Natural killer cell (primary cell): ENCODE measurements around the gene MYH16. TPM values are rescaled to one million over a fixed set of nuclear protein-coding genes. Genes with fewer than 3 reads are reported as not detected.
"Not testable (repeated sequence)": the region's sequence is repeated elsewhere in the genome, so short reads cannot be mapped to it uniquely, and the experiment has no call there.

ENCODE experiments used
- ATAC-seq, 3 donors: fragments of 150-1000 bp in 2 of 3; fragments of 200-7000 bp in 1 of 3; cut with Tn5 transposase; 1 replicate in 1 of 3; 2 replicates in 2 of 3; pipeline ENCODE4 v1.10.0; 2021; ENCODE audit warnings: mild to moderate bottlenecking in 2 of 3, moderate library complexity in 2 of 3
- DNase-seq, 2 donors: peaks; one replicate each; pipeline versions ENCODE4 v3.0.0 to v3.0.0-alpha.2; 2013 to 2021; ENCODE audit warnings: mixed read lengths in 1 of 2
- H3K27ac ChIP-seq: one replicate; pipeline ENCODE4 v1.5.1; 2013; ENCODE audit warnings: mild to moderate bottlenecking, low read length
- H3K27me3 ChIP-seq: one replicate; pipeline ENCODE4 v1.6.1; 2013; ENCODE audit warnings: low read length; ENCODE audit not compliant: control insufficient read depth, insufficient read depth
- H3K36me3 ChIP-seq: one replicate; pipeline ENCODE4 v1.6.1; 2013; ENCODE audit warnings: low read length; ENCODE audit not compliant: control insufficient read depth, insufficient read depth
- H3K4me1 ChIP-seq: one replicate; pipeline ENCODE4 v1.6.1; 2013; ENCODE audit warnings: low read length; ENCODE audit not compliant: control insufficient read depth, insufficient read depth
- H3K4me3 ChIP-seq: one replicate; pipeline ENCODE4 v1.5.1; 2013; ENCODE audit warnings: low read length
- H3K9me3 ChIP-seq: one replicate; pipeline ENCODE4 v1.6.1; 2013; ENCODE audit warnings: low read length; ENCODE audit not compliant: control insufficient read depth, insufficient read depth
- H3K27ac Mint-ChIP-seq, 2 donors: one replicate each; pipeline ENCODE4 v1.8.0; 2022; ENCODE audit warnings: mild to moderate bottlenecking in 2 of 2, mixed read lengths in 2 of 2, moderate library complexity in 1 of 2
- H3K27me3 Mint-ChIP-seq, 2 donors: one replicate each; pipeline ENCODE4 v1.8.0; 2022; ENCODE audit warnings: low read depth in 2 of 2, mixed read lengths in 2 of 2
- H3K36me3 Mint-ChIP-seq: one replicate; pipeline ENCODE4 v1.8.0; 2022; ENCODE audit warnings: mixed read lengths
- H3K4me1 Mint-ChIP-seq, 2 donors: one replicate each; pipeline ENCODE4 v1.8.0; 2022; ENCODE audit warnings: mixed read lengths in 2 of 2
- H3K4me3 Mint-ChIP-seq: one replicate; pipeline ENCODE4 v1.8.0; 2022; ENCODE audit warnings: mild to moderate bottlenecking, moderate library complexity, mixed read lengths
- H3K9me3 Mint-ChIP-seq, 2 donors: one replicate each; pipeline ENCODE4 v1.8.0; 2022; ENCODE audit warnings: mixed read lengths in 2 of 2
- WGBS: methylation state at CpG from one replicate; pipeline ENCODE4 v1.1.7; 2013; ENCODE audit warnings: missing lambda C conversion rate; ENCODE audit not compliant: insufficient coverage; 5-methylcytosine and 5-hydroxymethylcytosine counted together
- intact Hi-C: fragments of 100-400 bp; cut with micrococcal nuclease; formaldehyde crosslinking; loops from one replicate; pipeline ENCODE4 v1.14.2; 2022
- total RNA-seq, 4 donors: library from RNA; stranded (reverse); fragments of 120-200 nt in 1 of 4; gene quantifications; one replicate each; pipeline versions ENCODE4 v1.2.3 to v1.2.4, GENCODE V29; 2013 to 2022
- TF ChIP-seq, protein P1 (sequence below): fragments of 200-600 bp; IDR thresholded peaks from one replicate; pipeline ENCODE4 v1.8.0; 2022; ENCODE audit warnings: antibody characterized with exemption

The MYH16 gene
- not detected for total RNA-seq
- not detected for total RNA-seq (2013)

DNA sequence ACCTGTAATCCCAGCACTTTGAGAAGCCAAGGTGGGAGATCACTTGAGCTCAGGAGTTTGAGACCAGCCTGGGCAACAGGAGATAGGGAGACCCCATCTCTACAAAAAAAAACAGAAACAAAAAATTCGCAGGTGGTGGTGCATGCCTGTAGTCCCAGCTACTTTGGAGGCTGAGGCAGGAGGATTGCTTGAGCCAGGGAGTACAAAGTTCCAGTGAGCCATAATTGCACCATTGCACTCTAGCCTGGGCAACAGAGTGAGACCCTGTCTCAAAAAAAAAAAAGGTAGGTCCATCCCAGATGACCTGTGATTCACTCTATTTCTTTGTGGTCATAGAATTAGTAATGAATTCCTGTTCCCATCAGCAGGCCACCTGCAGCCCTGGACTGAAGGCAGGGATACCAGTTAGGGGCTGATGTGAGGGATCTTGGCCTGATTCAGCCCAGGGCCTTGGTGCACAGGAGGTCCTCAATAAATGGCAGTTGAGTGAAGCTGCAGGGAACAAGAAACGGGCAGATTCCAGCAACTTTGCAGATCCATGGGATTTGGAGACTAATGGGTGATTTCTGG lies at the start of gene MYH16:
Gene MYH16, plus strand, starts transcription at position 364 of the 570 bp plus-strand sequence.
- Mint-ChIP-seq H3K27me3 (no peaks in the 10 kb centered on the region), H3K4me1 (peaks cover 8 to 10% of the 10 kb centered on the region in 2 donors), H3K36me3 (no peaks in the 10 kb centered on the region), H3K9me3 (no peaks in the 10 kb centered on the region), H3K4me3 (no peak within 1 kb of the TSS), H3K27ac (peak within 1 kb of the TSS in 1 of 2 donors; percentile 11)
- Histone ChIP-seq H3K9me3 (no peaks in the 10 kb centered on the region), H3K36me3 (no peaks in the 10 kb centered on the region), H3K27ac (no peak within 1 kb of the TSS), H3K4me3 (no peak within 1 kb of the TSS), H3K4me1 (peaks cover 5% of the 10 kb centered on the region), H3K27me3 (no peaks in the 10 kb centered on the region)
- intact Hi-C loops = no loop called here
- TF ChIP-seq, protein P1, sequence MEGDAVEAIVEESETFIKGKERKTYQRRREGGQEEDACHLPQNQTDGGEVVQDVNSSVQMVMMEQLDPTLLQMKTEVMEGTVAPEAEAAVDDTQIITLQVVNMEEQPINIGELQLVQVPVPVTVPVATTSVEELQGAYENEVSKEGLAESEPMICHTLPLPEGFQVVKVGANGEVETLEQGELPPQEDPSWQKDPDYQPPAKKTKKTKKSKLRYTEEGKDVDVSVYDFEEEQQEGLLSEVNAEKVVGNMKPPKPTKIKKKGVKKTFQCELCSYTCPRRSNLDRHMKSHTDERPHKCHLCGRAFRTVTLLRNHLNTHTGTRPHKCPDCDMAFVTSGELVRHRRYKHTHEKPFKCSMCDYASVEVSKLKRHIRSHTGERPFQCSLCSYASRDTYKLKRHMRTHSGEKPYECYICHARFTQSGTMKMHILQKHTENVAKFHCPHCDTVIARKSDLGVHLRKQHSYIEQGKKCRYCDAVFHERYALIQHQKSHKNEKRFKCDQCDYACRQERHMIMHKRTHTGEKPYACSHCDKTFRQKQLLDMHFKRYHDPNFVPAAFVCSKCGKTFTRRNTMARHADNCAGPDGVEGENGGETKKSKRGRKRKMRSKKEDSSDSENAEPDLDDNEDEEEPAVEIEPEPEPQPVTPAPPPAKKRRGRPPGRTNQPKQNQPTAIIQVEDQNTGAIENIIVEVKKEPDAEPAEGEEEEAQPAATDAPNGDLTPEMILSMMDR = no peak
- ATAC-seq = no peak
- WGBS = 94% methylated on average over 2 of the region's 2 CpGs
- no peak for DNase-seq

DNA sequence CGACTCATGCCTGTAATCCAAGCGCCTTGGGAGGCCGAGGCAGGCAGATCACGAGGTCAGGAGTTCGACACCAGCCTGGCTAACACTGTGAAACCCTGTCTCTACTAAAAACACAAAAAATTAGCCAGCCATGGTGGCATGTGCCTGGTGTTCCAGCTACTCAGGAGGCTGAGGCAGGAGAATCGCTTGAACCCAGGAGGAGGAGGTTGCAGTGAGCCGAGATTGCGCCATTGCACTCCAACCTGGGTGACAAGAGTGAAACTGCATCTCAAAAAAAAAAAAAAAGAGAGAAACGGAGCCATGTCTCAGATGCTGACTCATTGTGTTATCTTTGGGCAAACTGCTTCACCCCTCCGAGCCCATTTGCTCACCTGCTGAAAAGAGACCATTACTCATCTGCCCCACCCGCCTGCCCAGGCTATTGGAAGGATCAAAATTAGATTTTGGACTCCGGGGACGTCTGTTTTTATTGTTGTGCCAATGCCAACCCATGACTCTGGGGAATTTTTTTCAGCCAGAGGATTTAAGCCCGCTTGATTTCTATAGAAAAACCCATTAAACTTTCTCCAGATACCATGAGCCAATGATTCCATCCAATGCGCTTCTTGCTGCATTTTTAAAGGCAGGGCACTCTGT lies 48.3 kb upstream of the MYH16 start:
- H3K36me3 ChIP-seq, H3K27me3 ChIP-seq, DNase-seq, intact Hi-C loops, H3K9me3 Mint-ChIP-seq, H3K9me3 ChIP-seq, H3K27ac ChIP-seq, H3K27ac Mint-ChIP-seq, H3K36me3 Mint-ChIP-seq, H3K4me3 ChIP-seq, H3K27me3 Mint-ChIP-seq, H3K4me1 ChIP-seq, H3K4me3 Mint-ChIP-seq: not testable (repeated sequence)
- H3K4me1 Mint-ChIP-seq = peaks cover 10 to 20% of the 10 kb centered on the region in 2 donors
- WGBS = 64% methylated on average over 15 of the region's 15 CpGs
- peak in 1 of 3 donors; percentile 44 for ATAC-seq

DNA sequence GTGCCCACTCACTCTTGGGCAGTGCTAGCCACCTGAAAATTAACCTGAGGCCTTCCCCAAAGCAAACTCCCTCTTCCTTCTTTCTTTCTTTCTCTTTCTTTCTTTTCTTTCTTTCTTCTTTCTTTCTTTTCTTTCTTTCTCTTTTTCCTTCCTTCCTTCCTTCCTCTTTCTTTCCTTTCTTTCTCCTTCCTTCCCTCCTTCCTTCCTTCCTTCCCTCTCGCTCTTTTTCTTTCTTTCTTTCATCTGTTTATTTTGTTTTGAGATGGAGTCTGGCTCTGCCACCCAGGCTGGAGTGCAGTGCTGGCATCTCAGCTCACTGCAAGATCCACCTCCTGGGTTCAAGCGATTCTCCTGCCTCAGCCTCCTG lies 47.8 kb upstream of the MYH16 start:
- TF ChIP-seq, protein P1 = no peak
- H3K36me3 ChIP-seq = no peaks in the 10 kb centered on the region
- intact Hi-C loops = no loop called here
- no peak for ATAC-seq
- no peaks in the 10 kb centered on the region for H3K4me1 ChIP-seq
- no peaks in the 10 kb centered on the region for H3K9me3 Mint-ChIP-seq
- peaks cover 10 to 20% of the 10 kb centered on the region in 2 donors for H3K4me1 Mint-ChIP-seq
- DNase-seq = no peak
- no peaks in the 10 kb centered on the region for H3K9me3 ChIP-seq
- H3K27ac Mint-ChIP-seq = no peak overlapping the region
- H3K27me3 Mint-ChIP-seq = no peaks in the 10 kb centered on the region
- no peak overlapping the region for H3K4me3 Mint-ChIP-seq
- WGBS = 100% methylated on average over 1 of the region's 2 CpGs
- no peaks in the 10 kb centered on the region for H3K27me3 ChIP-seq
- no peaks in the 10 kb centered on the region for H3K36me3 Mint-ChIP-seq
- H3K27ac ChIP-seq = no peak overlapping the region
- H3K4me3 ChIP-seq = no peak overlapping the region

DNA sequence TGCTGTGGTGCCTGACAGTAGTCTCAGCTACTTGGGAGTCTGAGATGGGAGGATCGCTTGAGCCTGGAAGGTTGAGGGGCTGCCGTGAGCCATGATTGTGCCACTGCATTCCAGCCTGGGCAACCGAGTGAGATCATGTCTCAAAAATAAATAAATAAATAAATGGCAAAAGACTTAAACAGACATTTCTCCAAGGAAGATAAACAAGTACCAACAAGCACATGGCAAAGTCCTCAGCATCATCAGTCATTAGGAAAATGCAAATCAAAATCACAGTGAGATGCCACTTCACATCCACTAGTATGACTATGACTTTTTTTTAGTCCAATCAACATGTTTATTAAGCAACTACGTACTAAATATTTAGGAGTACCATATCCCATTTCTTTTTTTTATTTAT lies 43.4 kb upstream of the MYH16 start:
- DNase-seq (no peak), ATAC-seq (no peak)
- Mint-ChIP-seq H3K27ac (no peak overlapping the region), H3K27me3 (no peaks in the 10 kb centered on the region), H3K36me3 (no peaks in the 10 kb centered on the region), H3K4me3 (no peak overlapping the region), H3K9me3 (no peaks in the 10 kb centered on the region), H3K4me1 (peaks cover 10 to 20% of the 10 kb centered on the region in 2 donors)
- WGBS = 85% methylated on average over 4 of the region's 4 CpGs
- Histone ChIP-seq H3K9me3 (no peaks in the 10 kb centered on the region), H3K27ac (no peak overlapping the region), H3K4me1 (no peaks in the 10 kb centered on the region), H3K27me3 (no peaks in the 10 kb centered on the region), H3K4me3 (no peak overlapping the region), H3K36me3 (no peaks in the 10 kb centered on the region)
- intact Hi-C loops = no loop called here
- TF ChIP-seq, protein P1 = no peak
